B cell (primary cell): ENCODE results near the gene KRTAP5-2. TPM values are rescaled to one million over a fixed set of nuclear protein-coding genes. Genes with fewer than 3 reads are reported as not detected.
"Not testable (repeated sequence)": the region's sequence is repeated elsewhere in the genome, so short reads cannot be mapped to it uniquely, and the experiment has no call there.

Experiments
- ATAC-seq: fragments of 200-7000 bp; cut with Tn5 transposase; one replicate; pipeline ENCODE4 v1.10.0; 2021; ENCODE audit warnings: low read depth, mild to moderate bottlenecking, moderate number of reproducible peaks, moderate library complexity
- CTCF ChIA-PET: fragments of 350-600 bp; sonication (Branson Sonifier 250); formaldehyde crosslinking; loops from one replicate; lab custom pipeline; 2021; ENCODE audit warnings: antibody characterized with exemption, inconsistent platforms; lab: Charles Lee
- POLR2A ChIA-PET: fragments of 350-600 bp; sonication (Branson Sonifier 250); formaldehyde crosslinking; loops from one replicate; lab custom pipeline; 2021; ENCODE audit warnings: antibody characterized with exemption; lab: Charles Lee
- DNase-seq: peaks from one replicate; pipeline ENCODE4 v3.0.0; 2013
- H2AFZ ChIP-seq: 2 replicates; pipeline ENCODE4 v1.6.1; 2012; ENCODE audit warnings: mild to moderate bottlenecking, low read depth, low read length; ENCODE audit not compliant: insufficient read depth, poor library complexity, severe bottlenecking
- H3K27ac ChIP-seq, 2 donors: 1 replicate in 1 of 2; 2 replicates in 1 of 2; pipeline ENCODE4 v1.5.1; 2012 to 2013; ENCODE audit warnings: low read length in 2 of 2, mild to moderate bottlenecking in 2 of 2, moderate library complexity in 1 of 2
- H3K27me3 ChIP-seq, 4 experiments: fragments of 200-600 bp in 1 of 4; sonication (generic) in 1 of 4; replicated peaks in 1 of 4; 1 replicate in 2 of 4; 2 replicates in 2 of 4; pipeline versions ENCODE4 v1.6.1 to v1.7.0; 2013 to 2016; ENCODE audit warnings: low read length in 3 of 4, mild to moderate bottlenecking in 2 of 4, mixed read lengths in 1 of 4, moderate library complexity in 1 of 4; ENCODE audit not compliant: insufficient read depth in 4 of 4, control insufficient read depth in 3 of 4; ENCODE audit errors: control extremely low read depth in 1 of 4
- H3K36me3 ChIP-seq, 2 experiments: replicated peaks in 1 of 2; 1 replicate in 1 of 2; 2 replicates in 1 of 2; pipeline versions ENCODE4 v1.6.1 to v1.7.1; 2013; ENCODE audit warnings: low read length in 1 of 2; ENCODE audit not compliant: insufficient read depth in 2 of 2, control insufficient read depth in 1 of 2; ENCODE audit errors: control extremely low read depth in 1 of 2, extremely low read depth in 1 of 2
- H3K4me1 ChIP-seq, 2 donors: fragments of 200-600 bp in 1 of 2; sonication (generic) in 1 of 2; 1 replicate in 1 of 2; 2 replicates in 1 of 2; pipeline versions ENCODE4 v1.5.1 to v1.6.1; 2013 to 2017; ENCODE audit warnings: low read length in 2 of 2; ENCODE audit not compliant: control insufficient read depth in 2 of 2, insufficient read depth in 2 of 2
- H3K4me2 ChIP-seq: replicated peaks from 2 replicates; pipeline ENCODE3; 2012; ENCODE audit warnings: mild to moderate bottlenecking, low read depth, low read length; ENCODE audit not compliant: poor library complexity, severe bottlenecking
- H3K4me3 ChIP-seq, 5 experiments: fragments of 200-600 bp in 1 of 5; sonication (generic) in 1 of 5; 1 replicate in 3 of 5; 2 replicates in 2 of 5; pipeline versions ENCODE4 v1.5.1 to v1.7.0; 2011 to 2016; ENCODE audit warnings: low read length in 4 of 5, mild to moderate bottlenecking in 4 of 5, low read depth in 2 of 5, control low read depth in 1 of 5, moderate library complexity in 1 of 5; ENCODE audit not compliant: insufficient read depth in 1 of 5; ENCODE audit errors: control extremely low read depth in 1 of 5, extremely low read depth in 1 of 5
- H3K79me2 ChIP-seq: fragments of 200-600 bp; sonication (generic); one replicate; pipeline ENCODE4 v1.6.0; 2016; ENCODE audit warnings: low read length; ENCODE audit not compliant: control insufficient read depth, insufficient read depth
- H3K9ac ChIP-seq: fragments of 200-600 bp; sonication (generic); 2 replicates; pipeline ENCODE4 v1.6.1; 2017; ENCODE audit warnings: mild to moderate bottlenecking, low read length, moderate library complexity
- H3K9me3 ChIP-seq, 3 donors: one replicate each; pipeline versions ENCODE4 v1.6.1 to v1.7.1; 2013; ENCODE audit warnings: low read length in 2 of 3; ENCODE audit not compliant: control insufficient read depth in 2 of 3, insufficient read depth in 1 of 3; ENCODE audit errors: control extremely low read depth in 1 of 3
- H4K20me1 ChIP-seq: 2 replicates; pipeline ENCODE4 v1.6.0; 2012; ENCODE audit warnings: mild to moderate bottlenecking, low read length; ENCODE audit not compliant: insufficient read depth, control insufficient read depth, poor library complexity, severe bottlenecking
- H3K27ac Mint-ChIP-seq: one replicate; pipeline ENCODE4 v1.8.0; 2021; ENCODE audit warnings: mixed read lengths
- H3K27me3 Mint-ChIP-seq: one replicate; pipeline ENCODE4 v1.8.0; 2021; ENCODE audit warnings: mixed read lengths
- H3K4me1 Mint-ChIP-seq: one replicate; pipeline ENCODE4 v1.8.0; 2021; ENCODE audit warnings: mixed read lengths
- H3K4me3 Mint-ChIP-seq: one replicate; pipeline ENCODE4 v1.8.0; 2021; ENCODE audit warnings: mixed read lengths
- H3K9me3 Mint-ChIP-seq: one replicate; pipeline ENCODE4 v1.8.0; 2022; ENCODE audit warnings: mixed read lengths; ENCODE audit not compliant: insufficient read depth
- CTCF ChIP-seq: fragments of 200-600 bp; IDR thresholded peaks from one replicate; pipeline ENCODE4 v1.8.0; 2022; ENCODE audit warnings: antibody characterized with exemption, mild to moderate bottlenecking
- EZH2 ChIP-seq: IDR thresholded peaks from 2 replicates; pipeline ENCODE4 v1.6.1; 2012; ENCODE audit warnings: borderline replicate concordance, low read depth, mild to moderate bottlenecking, moderate library complexity, low read length; ENCODE audit not compliant: insufficient read depth, poor library complexity, severe bottlenecking
- WGBS: methylation state at CpG from one replicate; pipeline ENCODE4 v1.1.5; 2013; ENCODE audit warnings: missing lambda C conversion rate; ENCODE audit not compliant: insufficient coverage; 5-methylcytosine and 5-hydroxymethylcytosine counted together
- intact Hi-C: fragments of 100-400 bp; cut with micrococcal nuclease; formaldehyde crosslinking; loops from one replicate; pipeline ENCODE4 v1.10.0; 2022
- polyA minus RNA-seq: library from RNA; depleted of rRNA, polyadenylated mRNA; stranded (reverse); fragments of >200 nt; gene quantifications from 2 replicates; pipeline ENCODE4 v1.2.3, GENCODE V29; 2012
- polyA plus RNA-seq: library from polyadenylated mRNA; depleted of rRNA; stranded (reverse); fragments of >200 nt; gene quantifications from 2 replicates; pipeline ENCODE4 v1.2.3, GENCODE V29; 2012
- total RNA-seq, 2 donors: library from RNA; stranded (reverse); fragments of 120-200 nt in 1 of 2; gene quantifications; 1 replicate in 1 of 2; 2 replicates in 1 of 2; pipeline versions ENCODE4 v1.2.3 to v1.2.4, GENCODE V29; 2013 to 2022

KRTAP5-2 gene
- total RNA-seq (not detected in 2 replicates), polyA plus RNA-seq (0.36 TPM in 1 of 2 replicates, not detected in the other), polyA minus RNA-seq (not detected in 2 replicates)
- not detected for total RNA-seq (2013)

- no peak for DNase-seq
- H3K4me2 ChIP-seq, result no peak within 1 kb of the TSS
- Mint-ChIP-seq H3K4me3 (no peak within 1 kb of the TSS), H3K9me3 (no peaks in the 10 kb centered on the region), H3K4me1 (peaks cover 12% of the 10 kb centered on the region), H3K27me3 (peaks cover 48% of the 10 kb centered on the region), H3K27ac (no peak within 1 kb of the TSS)
- H3K27ac ChIP-seq, result no peak within 1 kb of the TSS
- no peaks in the 10 kb centered on the region for H3K79me2 ChIP-seq
- 17% methylated on average over 1 of the region's 4 CpGs for WGBS
- ChIA-PET CTCF (interaction anchor here (1.0 to 1.5 kb wide), 3 partner anchors 23 to 42 kb away, joined by 3 to 6 read pairs (median 5); no protein-coding TSS in a partner anchor), POLR2A (no interaction called here)
- H4K20me1 ChIP-seq, result no peaks in the 10 kb centered on the region
- peaks cover 0 to 19% (median 4%) of the 10 kb centered on the region in 4 experiments for H3K27me3 ChIP-seq
- TF ChIP-seq EZH2, result no peak
- TF ChIP-seq CTCF, result no peak
- H3K36me3 ChIP-seq, result no peaks in the 10 kb centered on the region
- H2AFZ ChIP-seq, result no peak within 1 kb of the TSS
- intact Hi-C loops, result no loop called here
- no peak within 1 kb of the TSS for H3K9ac ChIP-seq
- no peaks in the 10 kb centered on the region for H3K9me3 ChIP-seq
- H3K4me3 ChIP-seq, result no peak within 1 kb of the TSS
- H3K4me1 ChIP-seq, result no peaks in the 10 kb centered on the region
- no peak for ATAC-seq
Observed at GRCh38 chr11:1597994-1598380, at the start of gene KRTAP5-2. Gene KRTAP5-2, minus strand, starts transcription at chr11:1598294. Its CDS starts 44 bp downstream, at chr11:1598250.

- H3K27me3 ChIP-seq, POLR2A ChIA-PET, DNase-seq, H3K27ac Mint-ChIP-seq, H4K20me1 ChIP-seq, H3K4me1 Mint-ChIP-seq, H3K9ac ChIP-seq, H2AFZ ChIP-seq, H3K27ac ChIP-seq, ATAC-seq, H3K36me3 ChIP-seq, H3K79me2 ChIP-seq, H3K9me3 Mint-ChIP-seq, H3K4me3 ChIP-seq, H3K4me2 ChIP-seq, H3K4me3 Mint-ChIP-seq, H3K9me3 ChIP-seq, intact Hi-C loops, H3K4me1 ChIP-seq: not testable (repeated sequence)
- peaks cover 16% of the 10 kb centered on the region for H3K27me3 Mint-ChIP-seq
- CTCF ChIA-PET, result interaction anchor here (0.9 to 1.5 kb wide), 3 partner anchors 9 to 355 kb away, joined by 4 to 6 read pairs (median 5); no protein-coding TSS in a partner anchor
- WGBS, result 100% methylated on average over 4 of the region's 10 CpGs
Observed at GRCh38 chr11:1646540-1646939, 48.4 kb upstream of the KRTAP5-2 start.
